Fibroblast of skin of left biceps (primary cell): ENCODE results near the gene UQCRC1.

Experiments used
- DNase-seq, 2 experiments: peaks; one replicate each; pipeline ENCODE4 v3.0.0-alpha.2; 2013; ENCODE audit warnings: low read depth in 2 of 2

Gene UQCRC1

DNA sequence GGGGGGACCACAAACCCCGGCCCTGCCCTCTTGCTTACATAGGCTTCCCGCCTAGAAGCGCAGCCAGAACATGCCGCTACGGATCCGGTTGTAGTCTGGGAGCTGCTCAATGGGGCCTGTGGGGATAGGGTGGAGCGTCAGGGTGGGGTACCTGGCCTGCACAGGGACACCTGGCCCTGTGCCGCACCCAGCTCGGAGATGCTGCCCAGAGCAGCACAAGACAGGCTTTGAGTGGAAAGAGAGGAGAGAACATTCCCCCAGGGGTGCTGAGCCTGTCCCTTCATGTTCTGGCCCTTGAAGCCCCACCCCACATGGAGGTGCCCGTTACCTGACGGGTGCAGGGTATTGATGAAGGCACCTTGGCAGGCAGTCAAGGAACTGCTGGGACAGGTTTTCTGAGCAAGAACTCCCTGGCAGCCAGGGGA, 10.4 kb downstream of the UQCRC1 start:
- no peak for DNase-seq

DNA sequence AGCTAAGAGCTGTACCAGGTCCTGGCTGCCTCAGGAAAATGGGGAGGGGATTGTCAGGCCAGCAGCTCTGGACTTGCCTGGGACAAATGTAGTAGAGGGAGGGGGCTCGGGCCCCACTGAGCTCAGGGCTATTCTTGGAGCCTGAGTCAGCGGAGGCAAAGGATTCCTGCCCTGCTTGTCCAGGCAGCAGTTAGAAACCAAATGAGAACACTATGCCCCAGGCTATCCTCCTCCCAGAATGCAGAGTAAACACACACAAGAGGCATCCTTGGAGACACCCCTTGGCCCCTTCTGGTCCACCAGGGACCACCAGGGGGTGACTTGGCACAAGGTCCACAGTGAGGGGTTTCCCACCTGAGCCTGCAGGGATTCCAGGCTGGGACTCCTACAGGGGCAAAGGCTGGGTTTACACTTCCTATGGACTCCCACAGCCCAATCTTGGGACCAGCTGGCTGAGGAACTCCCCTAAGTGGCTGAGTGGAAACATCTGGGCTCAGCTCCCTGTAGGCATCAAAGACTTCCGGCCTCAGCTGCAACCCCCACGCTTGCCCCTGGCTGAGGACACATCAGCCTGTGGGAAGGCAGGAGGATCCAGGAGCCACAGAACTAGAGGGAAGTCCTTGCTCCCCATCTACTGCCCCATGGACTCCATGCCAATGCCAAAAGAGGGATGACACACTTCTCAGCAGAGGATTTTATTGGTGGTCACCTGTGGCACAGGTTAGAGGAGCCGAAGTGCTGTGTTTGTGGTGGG, 10.9 kb downstream of the UQCRC1 start:
- peak; percentile 65 to 67 for DNase-seq

DNA sequence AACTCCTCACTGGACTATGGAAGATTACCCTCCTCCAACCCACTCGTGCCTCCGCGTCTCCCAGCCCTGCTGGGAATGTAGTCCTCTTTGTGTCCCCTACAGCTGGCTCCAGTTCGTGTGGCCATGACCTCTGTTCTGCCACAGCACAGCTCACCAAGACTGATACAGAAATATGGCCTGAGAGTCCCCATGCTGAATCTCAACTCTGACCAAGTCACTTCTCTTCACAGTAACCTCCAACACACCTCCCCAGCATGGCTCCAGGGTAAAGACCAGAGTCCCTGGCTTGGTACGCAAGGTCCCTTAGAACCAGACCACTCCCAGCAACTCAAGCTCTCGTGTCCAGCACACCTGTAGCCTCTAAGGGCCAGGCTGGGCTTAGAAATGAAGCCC, 12.0 kb downstream of the UQCRC1 start:
- no peak for DNase-seq

DNA sequence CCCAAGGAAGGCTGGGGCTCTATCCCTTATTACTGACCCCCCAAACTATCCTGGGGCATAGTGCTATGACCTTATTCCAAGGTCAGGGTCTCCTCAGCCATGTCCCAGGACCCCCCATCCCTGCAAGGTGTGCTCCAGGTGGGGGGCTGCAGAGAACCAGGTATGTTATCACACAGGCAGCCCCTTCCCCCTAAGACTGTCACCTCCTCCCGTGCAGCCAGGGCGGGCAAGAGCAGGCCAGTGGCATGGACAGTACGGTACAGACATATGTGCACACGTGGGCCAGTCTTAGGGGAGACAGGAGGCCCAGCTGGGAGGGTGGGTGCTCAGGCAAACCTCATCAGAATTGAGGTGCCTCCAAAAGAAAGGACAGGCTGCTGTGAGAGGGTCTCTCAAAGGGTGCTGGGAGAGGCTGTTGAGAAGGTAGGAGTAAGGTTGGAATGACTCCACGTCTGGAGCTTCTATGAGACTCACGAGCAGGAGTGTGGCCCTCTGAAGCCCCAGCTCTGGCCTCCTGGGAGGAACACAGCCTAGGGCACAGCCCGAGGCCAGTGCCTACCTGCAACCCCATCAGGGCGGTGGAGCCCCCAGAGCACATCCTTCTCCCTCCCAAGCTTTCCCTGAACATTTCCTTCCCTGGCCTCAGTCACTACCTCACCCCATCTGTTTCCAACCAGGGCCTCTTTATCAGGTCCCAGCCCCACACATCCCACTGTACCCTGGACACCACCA, 12.6 kb downstream of the UQCRC1 start:
- DNase-seq = no peak

DNA sequence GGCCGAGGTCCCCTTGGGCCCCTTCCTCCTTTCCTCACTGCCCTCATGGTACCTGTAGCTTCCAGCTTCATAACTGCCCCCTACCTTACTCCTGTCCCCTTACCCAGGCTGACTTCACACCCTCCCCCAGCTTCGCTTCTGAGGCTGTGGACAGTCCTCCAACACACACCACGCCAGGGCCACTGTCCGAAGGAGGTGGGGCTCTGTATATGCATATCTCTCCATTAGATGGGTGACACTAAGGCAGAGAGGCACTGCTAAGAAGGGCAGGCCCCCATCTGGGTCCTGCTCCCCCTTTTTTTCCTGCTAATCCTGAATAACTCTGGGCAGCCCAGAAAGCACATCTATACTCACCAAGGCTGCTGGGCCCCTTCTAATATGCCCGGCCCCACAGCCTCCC, 13.3 kb downstream of the UQCRC1 start:
- no peak for DNase-seq

DNA sequence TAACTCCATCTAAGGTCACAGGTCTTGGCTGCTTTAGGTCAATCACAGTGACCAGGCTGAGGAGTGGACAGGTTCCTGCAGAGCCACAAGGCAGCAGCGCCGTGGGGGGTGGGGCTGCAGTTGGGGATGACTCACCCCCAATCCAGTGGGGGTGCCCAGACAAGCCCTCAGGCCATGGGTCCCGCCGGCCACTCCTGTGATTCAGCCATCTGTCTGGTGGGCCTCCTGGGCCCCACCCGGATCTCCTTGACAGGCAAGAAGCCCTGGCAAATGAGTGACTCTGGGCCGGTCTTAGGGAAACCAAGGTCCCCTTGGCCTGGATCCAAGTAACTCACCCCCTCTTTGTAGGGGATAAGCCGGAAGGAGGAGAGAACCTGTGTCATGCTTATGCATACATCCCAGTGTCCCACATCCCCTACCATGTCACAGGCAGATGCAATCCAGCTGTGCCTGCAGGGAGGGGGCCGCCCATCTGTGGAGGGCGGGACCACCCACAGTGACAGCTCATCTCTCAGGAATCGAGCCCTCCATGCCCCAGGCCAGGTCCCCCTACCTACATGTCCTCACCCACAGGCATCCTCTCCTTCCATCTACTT, 13.8 kb downstream of the UQCRC1 start:
- DNase-seq = peak; percentile 19 to 30

DNA sequence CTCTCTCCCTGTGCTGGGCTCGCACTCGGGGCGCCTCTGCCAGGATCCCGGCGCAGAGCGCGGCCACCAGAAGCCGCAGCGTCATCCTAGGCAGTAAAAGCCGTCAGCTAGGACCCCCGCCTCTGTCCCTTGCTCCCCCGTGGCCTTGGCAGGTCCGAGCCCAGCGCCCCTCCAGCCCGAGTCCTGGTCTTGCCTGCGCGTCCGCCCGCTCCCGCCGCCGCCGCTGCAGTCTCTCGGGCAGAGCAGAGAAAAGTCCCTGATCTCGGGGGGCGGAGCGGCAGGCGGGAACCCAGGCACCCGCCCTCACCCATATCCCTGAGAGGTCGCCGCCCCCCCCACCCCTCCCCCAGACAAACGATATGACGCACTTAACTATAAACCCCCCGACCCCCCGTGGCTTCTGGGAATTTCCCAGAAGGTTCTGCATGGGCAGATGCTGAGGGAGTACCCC, 14.3 kb downstream of the UQCRC1 start, which contains the start of gene COL7A1:
Gene COL7A1, minus strand, starts transcription at position 255 of the 451 bp plus-strand sequence. Its CDS starts 170 bp downstream, at position 85.
- no peak for DNase-seq

DNA sequence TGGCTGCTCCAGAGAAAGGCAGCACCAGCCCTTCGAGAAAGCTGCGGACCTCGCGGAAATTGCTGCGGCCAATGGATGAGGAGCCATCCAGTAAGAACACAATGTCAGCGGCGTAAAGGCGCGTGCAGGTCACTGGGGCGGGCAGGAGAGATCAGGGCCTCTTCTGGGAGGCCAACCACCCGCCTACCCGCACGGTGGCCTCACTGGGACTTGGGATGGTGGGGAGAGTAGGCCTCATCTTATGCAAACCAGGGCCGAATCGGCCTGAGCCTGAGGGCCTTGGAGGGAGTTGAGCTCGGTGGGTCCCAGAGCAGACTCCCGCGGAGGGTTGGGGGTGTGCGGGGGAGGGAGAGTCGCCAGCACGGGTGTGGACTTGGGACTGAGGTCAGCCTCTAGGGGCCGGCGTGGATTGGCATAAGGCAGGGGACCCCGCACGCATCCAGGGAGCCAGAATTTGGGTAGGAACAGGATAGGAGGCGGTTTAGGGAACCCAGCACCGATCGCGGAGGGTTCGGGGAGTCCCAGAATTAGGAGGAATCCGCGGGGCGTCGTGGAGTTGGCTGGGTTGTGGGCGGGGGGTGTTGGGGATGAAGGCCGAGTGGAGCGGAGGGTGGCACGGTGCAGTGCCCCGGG, 14.9 kb downstream of the UQCRC1 start:
- no peak for DNase-seq

DNA sequence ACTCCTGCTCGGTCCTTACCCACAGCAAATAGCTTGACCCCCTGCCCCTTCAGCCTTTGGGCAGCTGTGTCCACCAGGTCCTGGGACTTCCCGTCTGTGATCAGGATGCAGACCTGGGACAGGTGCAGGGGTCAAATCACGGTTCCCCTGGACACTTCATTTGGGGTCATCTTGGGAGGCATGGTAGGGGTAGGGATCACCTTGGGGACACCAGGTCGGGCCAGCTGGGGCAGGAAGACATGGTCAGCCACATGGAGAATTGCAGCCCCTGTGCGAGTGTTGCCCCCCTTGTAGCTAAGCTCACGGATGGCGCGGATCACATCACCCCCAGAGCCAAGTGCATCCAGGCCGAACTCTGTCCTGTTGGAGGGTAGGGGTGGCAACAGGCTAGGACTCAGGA, 16.1 kb downstream of the UQCRC1 start:
- DNase-seq = no peak

DNA sequence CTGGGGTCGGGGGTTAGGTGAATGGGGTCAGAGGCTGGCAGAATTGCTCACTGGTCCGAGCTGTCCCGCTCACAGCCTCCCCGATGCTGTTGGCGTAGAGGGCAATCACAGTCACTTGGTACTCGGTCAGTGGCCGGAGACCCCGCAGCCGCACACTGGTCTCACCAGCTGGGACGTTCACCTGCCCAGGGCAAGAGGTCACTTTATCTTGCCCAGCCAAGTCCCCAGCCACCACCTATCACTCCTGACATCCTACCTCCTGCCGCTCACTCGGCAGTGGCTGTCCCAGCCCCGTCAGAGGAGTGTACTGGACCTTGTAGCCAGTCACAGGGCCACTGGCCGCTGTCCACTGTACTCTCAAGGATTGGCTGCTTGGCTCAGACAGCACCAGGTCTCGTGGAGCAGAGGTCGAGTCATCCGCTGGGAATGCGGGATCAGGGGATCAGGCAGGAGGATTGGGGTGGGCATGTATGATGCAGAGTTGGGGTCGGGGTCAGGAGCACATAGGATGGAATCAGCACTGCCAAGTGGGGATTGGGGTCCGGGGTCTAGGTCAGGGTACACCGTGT, 16.8 kb downstream of the UQCRC1 start:
- no peak for DNase-seq

DNA sequence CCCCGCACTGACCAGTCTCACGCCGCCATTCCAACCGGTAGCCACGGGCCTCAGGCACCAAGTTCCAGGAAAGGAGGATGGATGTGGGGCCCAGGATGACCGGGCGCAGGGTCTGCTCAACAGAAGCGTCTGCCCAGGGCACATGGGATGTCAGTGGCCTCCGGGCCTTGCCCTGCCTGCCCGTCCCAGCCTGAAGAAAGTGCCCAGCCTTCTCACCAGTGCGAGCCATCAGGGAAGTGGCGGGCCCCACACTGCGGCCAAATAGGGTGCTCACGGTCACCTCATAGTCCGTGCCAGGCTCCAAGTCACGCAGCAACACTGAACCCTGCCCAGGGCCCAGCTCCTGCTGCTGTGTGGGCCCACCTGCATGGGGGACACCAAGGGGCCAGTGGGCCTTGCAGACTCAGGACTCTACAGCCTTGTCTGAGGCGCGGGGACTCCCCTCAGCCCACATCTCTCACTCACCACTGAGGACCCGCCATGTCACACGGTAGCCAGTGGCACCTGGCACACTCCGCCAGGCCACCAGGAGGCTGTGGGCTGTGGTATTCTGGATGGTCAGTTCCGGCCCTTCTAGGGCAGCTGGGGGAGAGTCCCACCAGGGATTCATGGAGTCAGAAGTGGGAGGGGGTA, 17.4 kb downstream of the UQCRC1 start:
- DNase-seq = no peak

DNA sequence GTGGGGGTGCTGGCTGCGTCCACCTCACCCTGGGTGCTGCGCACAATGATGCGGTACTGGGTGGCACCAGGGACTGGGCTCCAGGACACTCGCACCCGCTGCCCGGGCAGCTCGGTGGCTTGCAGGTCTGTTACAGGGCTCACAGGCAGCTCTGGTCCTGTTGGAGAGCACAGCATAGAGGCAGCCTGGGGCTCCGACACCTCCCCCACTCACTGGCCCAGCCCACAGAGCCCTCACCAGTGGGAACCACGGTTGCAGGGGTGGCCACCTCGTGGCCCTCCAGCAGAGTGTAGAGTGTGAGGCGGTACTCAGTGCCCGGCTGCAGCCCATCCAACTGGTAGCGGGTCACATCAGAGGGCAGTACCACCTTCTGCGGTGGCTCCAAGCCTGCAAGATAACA, 18.0 kb downstream of the UQCRC1 start:
- DNase-seq = no peak

DNA sequence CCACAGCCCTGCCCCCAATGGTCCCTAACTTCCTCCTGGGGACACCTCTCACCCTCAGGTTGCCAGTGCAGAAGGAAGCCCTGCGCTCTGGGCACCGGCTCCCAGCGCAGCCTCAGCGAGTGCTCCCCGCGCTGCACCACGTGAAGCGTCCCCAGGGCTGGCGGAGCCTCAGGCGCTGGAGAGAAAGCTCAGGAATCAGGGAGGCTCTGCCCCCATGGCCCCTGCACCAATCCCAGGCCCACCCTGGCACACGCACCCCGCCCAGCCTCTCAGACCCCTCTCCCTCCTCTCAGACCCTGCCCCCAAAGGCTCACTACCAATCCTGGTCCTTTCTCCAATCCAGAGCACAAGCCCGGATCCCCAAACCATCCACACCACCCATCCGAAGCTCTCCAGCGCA, 21.2 kb downstream of the UQCRC1 start:
- DNase-seq = no peak

DNA sequence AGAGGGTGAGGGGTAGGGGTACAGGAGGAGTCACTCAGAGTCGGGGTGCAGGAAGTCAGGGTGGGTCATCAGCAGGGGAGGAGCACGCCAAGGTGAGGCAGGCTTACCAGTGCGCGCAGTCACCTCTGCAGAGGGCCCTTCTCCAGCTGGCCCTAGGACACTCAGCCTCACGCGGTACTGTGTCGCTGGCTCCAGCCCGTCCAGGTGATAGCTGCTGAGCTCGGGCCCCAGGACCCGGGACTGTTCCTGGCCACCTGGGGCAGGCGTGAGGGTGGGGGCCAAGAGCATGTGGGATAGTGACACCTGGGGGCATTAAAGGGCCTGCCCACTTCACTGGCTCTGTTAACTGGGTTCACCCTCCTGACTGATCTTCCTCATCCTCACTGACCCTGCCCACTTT, 21.8 kb downstream of the UQCRC1 start:
- DNase-seq = no peak

DNA sequence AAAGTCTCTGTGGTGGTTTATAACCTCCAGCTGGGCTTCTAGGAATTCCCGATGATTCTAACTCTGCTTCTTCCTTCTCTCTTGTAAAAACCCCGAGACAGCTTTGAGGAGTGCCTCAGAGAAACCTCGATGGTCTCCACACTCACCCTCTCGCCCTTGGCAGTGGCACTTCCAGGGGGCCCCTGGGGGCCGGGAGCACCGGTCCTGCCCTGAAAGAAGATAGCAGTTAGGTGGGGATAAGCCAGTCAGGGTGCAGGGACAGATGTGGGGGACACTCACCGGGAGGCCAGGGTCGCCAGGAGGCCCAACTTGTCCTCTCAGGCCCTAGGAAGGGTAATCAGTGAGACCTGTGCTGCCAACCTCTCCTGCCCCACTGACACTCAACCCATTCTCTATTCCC, 24.0 kb downstream of the UQCRC1 start:
- no peak for DNase-seq

DNA sequence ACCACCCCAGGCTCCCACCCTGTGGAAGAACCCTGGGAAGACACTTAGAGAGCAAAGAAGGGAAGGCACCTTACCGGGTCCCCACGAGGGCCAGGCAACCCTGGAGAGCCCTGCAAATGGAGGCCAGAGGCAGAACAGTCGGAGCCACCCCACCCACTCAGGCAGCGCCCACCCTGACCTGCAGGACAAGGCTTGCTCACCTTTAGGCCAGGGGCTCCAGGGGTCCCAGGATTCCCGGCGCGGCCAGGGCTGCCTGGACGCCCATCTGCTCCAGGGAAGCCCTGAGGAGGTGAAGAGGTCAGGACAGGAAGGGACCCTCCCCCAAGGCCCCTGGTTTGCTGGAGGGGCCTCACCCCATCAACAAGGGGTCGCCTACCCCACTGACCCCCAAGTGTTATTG, 24.6 kb downstream of the UQCRC1 start:
- no peak for DNase-seq

DNA sequence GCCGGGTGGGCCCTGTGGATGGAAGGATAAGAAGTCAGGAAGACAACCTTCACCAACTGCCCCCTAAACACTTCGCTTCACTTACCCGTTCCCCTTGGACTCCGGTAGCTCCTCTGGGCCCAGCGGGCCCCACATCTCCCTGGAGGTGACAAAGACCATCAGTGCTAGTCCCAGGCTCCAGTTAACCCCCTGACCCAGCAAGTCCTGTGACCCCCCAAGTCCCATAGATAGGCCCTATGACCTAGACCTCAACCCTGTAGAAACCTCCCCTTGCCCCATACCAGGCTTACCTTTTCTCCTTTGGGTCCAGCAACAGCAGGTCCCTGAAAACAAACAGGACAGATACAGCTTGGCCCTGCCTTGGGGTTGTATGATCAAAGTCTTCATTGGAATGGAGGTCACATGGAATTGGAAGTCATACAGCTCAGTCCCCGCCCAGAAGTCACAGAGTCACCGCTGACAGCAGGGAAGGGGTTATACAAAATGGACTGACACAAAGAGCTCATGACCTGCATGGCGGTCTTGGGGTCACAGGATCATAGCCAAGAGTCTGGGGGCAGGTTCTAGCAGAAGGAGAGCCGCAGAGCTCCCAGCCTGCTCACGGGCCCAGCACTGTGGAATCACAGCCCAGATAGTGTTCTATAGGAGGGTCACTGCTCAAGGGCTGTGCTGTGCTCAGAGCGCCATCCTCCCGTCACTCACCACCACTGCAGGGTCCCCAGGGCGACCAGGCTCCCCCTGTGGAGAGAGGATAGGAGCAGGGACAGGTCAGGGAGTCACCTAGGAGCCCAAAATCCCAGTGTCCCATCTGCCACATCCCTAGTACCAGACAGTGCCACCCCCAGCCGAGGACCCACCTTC, 27.6 kb downstream of the UQCRC1 start:
- DNase-seq = no peak

DNA sequence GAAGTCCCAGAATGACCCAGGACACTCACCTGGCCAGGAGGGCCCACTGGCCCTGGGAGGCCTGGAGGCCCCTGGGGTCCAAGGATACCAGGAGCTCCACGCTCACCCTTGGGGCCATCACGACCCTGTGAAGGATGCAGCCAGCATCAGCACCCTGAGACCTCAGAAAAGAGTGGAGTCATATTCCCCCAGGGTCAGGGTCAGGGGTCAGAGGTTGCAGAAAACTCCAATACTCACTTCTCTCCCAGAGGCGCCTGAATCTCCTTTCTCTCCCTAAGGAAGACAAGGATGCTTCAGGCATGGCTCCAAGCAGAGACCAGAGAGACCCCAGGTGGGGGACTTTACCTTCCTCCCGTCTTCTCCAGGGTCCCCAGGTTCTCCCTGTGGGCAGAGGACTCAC, 32.8 kb downstream of the UQCRC1 start:
- DNase-seq = no peak

DNA sequence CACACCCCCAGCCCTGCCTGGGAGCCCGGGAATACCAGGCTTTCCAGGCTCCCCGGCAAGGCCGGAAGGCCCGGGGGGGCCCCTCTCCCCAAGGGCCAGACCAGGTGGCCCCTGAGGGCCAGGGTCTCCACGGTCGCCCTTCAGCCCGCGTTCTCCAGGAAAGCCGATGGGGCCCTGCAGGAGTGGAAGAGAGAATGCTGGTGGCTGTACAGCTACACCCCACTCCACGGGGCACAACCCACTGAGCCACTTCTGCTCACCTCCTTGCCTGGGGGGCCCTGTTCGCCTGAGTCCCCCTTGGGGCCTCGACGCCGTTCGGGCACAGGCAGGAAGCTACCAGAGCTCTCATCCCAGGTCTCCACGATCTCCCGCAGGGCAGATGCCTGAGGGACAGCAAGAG, 34.1 kb downstream of the UQCRC1 start:
- DNase-seq = no peak

DNA sequence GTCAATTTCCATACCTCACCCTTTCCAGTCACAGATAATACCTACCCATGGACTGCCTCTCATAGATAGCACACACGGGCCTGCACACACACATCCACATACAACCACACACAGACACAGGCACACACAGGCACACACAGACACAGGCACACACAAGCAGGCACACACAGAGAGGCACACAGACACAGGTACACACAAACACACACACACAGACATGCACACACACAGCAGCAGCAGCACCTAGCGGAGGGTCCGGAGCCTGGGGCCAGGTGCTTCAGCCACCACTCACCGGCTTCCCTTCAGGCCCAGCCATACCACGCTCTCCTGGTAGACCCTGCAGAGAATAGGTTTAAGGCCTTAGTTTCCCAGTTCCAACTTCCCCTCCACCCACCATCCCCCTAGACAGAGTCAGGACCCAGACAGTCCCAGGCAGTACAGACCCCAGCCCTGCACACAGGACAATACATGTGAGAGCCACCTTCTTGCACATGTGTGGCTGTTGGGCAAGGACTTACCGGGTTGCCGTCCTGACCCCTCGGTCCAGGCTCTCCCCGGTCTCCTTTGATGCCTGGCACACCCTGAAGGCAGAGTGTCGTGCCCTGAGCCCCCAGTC, 35.4 kb downstream of the UQCRC1 start:
- no peak for DNase-seq
